SHP77 (cell line): ENCODE data around the gene YIPF3.
"Not testable (repeated sequence)": the region's sequence is repeated elsewhere in the genome, so short reads cannot be mapped to it uniquely, and the experiment has no call there.

Experiments used
- DNase-seq, 2 experiments: peaks; one replicate each; lab custom pipeline; 2025; lab: John Stamatoyannopoulos, UW

The YIPF3 gene

DNA sequence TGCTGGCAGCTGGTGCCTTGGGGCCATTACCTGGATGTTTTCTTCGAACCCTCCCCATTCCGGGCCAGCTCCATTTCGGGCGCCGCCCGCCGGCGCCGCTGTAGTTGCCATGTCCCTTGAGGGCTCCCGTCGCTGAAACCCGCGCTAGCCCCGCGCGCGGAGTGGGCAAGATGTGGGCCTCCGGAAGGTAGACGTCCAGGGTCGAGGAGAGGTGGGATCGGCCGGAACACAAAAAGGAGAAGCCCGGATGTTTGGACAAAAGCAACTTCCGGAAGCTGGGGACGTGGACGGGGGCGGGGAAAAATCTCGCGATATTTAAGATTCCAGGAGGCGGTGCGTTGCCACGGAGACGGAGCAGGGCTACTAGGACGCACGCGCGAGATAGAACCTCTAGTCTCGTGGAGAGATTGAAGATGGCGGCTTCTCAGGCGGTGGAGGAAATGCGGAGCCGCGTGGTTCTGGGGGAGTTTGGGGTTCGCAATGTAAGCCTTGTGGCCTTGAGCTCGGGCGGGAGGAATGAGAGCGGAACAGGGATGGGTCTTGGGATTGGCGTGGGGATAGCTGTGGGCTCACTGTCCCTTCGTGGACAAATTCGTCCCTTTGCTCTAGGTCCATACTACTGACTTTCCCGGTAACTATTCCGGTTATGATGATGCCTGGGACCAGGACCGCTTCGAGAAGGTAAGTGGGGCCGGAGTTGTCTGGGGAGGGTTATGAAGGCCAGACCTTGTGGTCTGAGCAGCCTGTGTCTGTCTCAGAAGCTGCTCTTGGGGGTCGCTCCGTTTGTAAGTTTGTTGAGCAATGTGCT is at the start of gene YIPF3, which contains the start of gene POLR1C:
Gene YIPF3 (minus strand): TSS at position 230 of the 808 bp plus-strand sequence. CDS start 119 bp downstream, at position 111.
Gene POLR1C (plus strand): TSS at position 393 of the 808 bp plus-strand sequence. CDS start 21 bp downstream, at position 414.
- DNase-seq: peak; percentile 96 to 97

DNA sequence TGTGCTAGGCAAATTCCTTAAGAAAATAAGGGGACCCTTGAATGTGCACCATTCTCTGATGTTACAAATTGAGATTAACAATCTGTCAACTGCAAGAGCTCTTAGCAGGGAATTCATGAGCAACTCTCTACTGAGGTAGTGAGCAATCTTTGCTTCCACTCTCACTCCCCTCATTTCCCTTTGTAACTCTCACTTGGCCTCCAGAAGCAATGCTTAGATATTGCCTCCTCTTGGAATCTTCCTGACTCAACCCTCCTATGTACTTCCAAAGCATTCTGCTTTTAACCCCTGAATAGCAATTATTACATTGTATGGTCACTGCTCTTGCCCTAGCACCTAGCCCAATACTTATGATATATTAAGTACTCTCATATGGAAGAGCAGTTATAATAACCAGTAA is 42.6 kb upstream of the YIPF3 start:
- no peak for DNase-seq

DNA sequence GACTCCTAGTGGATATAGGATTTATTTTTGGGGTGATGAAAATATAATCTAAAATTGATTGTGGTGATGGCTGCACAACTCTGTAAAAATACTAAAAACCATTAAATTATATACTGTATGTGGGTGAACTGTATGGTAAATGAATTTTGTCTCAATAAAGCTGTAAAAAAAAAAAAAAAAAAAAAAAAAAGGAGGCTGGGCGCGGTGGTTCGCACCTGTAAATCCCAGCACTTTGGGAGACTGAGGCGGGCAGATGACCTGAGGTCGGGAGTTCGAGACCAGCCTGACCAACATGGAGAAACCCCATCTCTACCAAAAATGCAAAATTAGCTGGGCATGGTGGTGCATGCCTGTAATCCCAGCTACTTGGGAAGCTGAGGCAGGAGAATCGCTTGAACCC is 40.9 kb upstream of the YIPF3 start:
- DNase-seq: not testable (repeated sequence)

DNA sequence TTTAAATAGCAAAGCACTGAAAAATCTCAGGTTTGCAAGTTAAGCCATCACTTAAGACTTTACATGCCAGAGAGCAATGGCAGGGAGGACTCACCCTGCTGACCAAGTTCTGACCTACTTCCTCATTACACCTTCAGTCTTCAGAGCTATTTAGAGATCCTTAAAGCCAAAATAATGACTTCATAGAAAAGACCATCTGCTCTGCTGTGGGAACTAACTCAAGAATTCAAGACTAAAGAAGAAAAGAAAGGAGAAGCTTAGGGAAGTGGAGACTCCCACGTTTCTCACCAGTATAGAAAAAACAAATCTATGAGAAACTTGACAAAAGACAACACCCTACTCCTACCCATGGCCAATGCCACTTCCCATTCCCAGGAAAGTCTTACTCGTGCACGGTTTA is 30.5 kb upstream of the YIPF3 start:
- DNase-seq: no peak

DNA sequence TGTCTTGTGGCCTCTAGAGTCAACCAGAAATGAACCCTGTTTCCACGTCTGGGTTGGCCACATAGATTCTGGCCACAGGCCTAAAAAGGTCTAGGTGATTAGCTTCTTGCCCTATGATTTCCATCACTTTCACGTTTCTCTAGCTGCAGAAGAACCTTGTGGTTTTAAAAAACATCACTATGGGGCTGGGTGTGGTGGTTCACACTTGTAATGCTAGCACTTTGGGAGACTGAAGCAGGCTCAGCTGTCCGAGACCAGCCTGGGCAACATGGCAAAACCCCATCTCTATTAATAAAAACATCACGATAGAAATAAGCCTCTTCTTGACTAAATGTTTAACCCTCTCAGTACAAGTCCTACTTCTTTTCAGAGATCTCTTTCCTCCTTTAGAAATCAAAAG is 27.7 kb upstream of the YIPF3 start:
- no peak for DNase-seq

DNA sequence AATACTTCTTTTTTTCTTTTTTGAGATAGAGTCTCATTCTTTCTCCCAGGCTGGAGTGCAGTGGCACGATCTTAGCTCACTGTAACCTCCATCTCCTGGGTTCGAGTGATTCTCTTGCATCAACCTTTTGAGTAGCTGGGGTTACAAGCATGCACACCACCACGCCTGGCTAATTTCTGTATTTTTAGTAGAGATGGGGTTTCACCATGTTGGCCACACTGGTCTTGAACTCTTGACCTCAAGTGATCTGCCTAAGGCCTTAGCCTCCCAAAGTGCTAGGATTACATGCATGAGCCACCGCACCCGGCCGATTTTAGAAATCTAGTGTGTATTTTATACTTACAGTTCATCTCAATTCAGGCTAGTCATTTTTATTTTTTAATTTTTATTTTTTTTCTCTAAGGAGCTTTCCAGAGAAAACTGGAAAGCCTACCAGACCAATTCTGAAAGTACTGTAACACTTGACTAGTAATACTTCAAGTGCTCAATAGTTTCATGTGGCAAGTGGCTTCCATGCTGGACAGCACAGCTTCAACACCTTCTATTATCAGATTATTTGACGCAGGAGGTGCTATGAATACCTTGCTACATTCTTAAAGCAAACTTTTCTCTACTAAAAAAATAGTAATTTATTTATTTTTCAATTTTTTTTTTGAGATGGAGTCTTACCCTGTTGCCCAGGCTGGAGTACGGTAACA is 25.2 kb upstream of the YIPF3 start:
- DNase-seq: no peak

DNA sequence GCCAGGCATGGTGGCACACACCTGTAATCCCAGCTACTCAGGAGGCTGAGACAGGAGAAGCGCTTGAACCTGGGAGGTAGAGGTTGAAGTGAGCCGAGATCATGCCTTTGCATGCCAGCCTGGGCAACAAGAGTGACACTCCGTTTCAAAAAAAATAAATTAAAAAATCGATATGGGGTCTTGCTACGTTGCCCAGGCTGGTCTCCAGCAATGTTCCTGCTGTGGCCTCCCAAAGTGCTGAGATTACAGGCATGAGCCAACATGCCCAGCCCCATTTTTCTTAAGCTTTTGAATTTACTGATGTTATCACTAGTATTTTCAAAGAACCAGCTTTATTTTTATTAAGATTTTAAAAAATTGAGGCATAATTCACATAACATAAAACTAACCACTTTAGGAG is 23.8 kb upstream of the YIPF3 start:
- no peak for DNase-seq

DNA sequence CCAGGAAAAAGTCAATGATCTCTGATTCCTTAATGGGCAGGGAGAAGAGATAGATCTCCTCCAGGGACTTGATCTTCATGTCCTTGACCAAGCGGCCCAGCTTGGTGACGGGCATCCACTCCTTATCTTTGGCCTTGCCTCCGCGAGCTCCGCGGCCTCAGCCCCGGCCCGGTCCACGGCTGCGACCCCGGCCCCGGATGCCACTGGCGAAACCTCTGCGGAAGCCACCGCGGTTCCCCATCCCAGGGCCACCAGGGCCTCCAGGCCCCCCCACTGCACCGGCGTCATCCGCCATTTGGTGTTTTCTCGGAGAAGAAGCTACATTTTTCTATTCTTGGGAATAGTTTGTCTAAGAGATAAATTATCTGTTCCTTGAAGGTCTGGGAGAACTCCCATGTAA is 22.7 kb upstream of the YIPF3 start:
- DNase-seq: not testable (repeated sequence)

DNA sequence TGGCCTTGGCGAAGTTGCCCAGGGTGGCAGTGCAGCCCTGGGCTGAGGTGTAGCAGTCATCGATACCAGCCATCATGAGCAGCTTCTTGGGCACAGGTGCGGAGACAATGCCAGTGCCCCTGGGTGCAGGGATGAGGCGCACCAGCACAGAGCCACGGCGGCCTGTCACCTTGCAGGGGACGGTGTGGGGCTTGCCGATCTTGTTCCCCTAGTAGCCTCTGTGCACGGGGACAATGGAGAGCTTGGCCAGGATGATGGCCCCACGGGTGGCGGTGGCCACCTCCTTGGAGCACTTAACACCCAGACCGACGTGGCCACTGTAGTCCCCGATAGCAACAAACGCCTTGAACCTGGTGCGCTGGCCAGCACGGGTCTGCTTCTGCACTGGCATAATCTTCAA is 22.3 kb upstream of the YIPF3 start:
- not testable (repeated sequence) for DNase-seq

DNA sequence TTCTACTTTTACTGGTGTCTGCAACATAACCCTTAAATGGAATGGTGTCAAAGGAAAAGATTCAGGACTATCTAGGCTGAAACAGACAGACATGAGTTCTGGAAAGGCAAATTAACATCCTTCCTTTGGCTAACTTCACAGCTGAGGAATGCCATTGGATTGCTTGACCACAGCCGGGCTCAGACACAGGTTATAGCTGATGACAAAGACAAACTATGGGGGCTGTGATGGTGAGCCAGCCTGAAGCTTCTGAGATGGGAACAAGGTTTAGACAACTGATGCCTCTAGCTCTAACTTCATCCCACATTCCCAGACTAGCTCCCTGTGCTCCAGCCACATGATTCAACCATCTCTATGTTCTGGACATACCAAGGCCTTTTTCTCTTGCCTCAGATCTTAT is 15.5 kb upstream of the YIPF3 start:
- DNase-seq: no peak

DNA sequence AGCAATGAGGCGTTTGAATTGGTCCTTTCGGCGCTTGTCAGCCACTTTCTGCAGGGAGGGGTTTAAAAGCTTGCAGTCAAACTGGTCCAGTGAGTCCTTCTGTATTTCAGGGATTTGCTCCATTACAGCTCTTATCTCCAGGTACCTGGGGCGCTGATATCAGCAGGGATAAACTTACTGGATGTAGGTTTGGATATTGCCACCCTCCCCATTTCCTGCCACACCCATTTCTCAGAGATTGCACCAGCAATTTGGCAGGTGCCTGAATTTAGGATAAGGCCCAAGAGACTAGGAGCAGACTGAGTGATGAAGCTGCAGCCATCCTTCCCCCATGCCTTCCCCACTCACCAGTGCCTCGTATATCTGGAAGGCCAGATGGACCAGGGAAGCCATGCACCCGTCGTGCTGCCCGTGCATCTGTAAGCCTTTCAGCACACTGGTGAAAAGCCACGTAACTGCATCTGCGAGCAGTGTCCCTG is 7.8 kb upstream of the YIPF3 start:
- no peak for DNase-seq

DNA sequence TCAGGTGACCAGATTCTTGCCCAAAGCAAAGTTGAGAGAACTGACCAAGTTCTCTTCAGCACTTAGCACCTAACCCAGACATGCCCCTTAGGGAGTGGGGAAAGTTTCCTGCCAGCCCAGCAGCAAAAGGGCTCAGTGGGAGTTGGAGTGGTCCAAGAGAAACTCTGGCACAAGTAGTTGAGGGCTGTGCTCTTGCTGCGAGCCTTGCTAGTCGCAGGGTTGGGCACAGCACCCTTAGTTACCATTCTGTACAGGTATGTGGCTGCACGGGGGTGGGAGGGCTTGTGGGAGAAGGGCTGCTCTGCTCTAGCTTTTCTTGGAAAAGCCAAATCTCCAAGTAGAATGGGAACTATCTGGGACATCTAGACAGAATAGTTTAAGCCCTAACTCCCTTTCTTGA is 6.6 kb upstream of the YIPF3 start:
- DNase-seq: no peak

DNA sequence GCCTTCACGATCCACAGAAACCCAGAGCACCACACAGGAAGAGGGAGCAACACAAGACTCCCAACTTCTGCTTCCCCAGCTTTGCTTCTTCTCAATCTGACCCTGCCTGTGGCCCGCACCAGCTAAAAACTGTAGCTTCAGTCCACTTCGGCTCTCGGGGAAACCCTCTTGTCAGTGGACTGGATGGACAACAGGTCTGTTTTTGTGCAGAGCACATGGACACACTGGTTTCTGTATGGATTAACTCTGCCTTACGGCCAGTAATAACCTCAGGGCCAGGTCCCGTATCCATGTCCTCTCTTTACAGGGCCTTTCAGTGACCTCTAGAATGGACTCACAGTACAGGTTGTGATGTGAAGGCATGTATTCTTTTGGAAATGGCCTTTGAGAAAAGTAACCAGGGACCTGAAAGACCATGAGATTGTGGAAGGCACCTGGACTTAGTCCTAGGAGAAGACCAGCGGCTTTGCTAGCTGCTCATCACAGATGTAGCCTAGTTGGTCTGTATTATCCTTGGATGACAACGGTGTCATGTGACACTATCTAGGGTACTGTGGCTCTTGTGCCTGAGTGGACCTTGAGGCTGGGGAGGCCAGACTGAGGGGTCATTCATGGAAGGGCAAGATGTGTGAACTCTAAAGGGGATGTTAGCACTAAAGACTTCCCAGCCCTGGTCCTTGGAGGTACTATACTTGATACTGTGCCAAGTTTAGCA is 6.0 kb upstream of the YIPF3 start:
- DNase-seq: no peak

DNA sequence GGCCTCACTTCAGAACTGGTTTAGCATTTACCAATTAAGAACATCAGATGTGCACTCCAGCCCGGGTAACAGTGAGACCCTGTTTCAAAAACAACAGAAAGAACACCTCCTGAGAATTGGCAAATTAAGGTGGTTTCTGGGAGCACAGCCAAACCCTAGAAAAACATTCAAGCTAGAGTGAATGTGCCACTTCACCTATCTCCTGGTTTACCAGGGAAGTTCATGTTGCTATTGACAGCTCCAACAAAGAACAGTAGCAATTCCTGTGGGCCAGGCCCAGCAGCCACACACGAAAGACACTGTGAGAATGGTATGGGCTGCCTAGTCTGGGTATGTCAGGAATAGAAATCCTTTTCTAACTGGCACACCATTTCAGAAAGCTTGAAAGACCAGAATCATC is 5.1 kb upstream of the YIPF3 start:
- no peak for DNase-seq

DNA sequence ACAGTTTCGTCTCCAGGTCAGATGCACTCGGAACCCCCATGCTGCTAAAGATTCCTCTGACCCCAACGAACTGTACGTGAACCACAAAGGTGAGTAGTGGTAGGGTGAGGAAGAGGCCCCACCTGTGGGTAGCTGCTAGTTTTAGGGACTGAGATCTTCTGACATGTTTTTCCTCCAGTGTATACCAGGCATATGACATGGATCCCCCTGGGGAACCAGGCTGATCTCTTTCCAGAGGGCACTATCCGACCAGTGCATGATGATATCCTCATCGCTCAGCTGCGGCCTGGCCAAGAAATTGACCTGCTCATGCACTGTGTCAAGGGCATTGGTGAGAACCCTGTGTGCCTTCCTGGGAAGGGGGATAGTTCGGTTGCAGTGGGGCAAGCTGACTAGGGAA is 3.4 kb upstream of the YIPF3 start:
- no peak for DNase-seq

DNA sequence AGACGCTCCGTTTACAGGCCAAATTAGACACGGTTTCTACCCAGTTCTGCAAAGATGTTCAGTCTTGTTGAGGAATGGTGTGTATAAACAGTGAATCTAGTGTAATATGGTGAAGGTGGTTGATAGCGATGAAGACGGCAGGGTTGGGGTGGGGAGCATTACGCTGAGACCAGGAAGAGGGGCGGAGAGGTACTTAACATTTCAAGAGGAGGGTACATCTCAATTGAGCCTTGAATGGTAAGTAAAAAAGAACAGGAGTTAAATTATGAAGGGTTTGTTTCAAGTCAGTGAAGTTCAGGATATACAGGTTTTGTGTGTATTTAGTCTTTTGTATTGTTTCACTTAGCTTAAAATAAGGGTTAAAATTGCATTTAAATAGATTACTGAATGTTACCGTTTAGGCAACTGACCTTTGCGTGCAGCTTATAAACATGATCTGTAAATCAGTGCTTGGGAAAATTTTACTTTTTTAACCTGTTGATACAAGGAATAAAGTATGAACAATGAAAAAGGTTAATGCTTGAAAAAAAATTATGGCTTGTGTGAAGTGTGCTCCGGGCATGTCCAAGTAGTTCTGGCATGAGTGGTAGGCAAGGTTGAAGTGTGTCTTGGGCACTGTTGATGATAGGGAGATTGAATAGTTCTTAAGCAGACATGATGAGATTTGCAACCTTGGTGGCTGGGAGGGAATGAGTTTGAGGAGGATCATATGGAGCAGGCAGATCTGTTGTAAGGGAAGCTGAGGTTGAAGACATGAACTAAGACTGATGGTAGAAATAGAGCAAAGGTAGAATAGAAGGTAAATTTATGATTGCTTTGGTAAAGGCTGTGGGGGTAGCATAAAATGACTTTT is 1.0 kb upstream of the YIPF3 start:
- DNase-seq: no peak

DNA sequence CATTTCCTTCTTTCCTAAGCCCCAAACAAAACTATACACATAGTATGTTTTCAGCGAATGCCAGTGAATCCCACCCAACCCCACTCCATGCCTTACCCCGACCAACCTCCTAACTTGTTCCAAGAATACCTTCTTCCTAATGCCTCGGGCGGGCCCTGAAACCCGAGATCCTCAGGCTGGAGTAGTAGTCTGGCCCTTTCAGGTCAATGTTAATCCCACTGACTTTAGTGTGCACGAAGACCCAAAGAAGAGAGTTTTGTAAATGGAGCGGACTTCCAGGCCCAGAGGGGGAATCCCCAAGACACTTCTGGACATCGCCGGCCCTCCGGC is 394 bp downstream of the YIPF3 start:
- DNase-seq: no peak

DNA sequence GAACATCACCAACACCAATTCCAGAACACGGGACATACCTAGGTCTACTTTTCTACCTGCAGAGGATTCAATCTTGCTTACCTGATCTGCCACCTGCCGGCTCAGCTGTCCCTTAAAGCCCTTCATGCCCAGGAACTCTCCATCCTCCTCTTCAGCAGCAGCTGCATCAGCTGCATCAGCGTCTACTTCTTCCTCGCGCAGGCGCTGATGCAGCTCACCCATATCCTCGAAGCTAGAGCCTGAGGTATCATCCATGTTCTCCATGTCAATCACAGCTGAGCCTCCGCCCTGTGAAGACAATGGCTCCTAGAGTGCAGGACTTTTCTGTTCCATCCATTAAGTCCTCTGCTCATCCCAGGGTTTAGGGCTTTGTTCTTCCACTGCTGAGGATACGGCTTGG is 918 bp downstream of the YIPF3 start:
- no peak for DNase-seq

DNA sequence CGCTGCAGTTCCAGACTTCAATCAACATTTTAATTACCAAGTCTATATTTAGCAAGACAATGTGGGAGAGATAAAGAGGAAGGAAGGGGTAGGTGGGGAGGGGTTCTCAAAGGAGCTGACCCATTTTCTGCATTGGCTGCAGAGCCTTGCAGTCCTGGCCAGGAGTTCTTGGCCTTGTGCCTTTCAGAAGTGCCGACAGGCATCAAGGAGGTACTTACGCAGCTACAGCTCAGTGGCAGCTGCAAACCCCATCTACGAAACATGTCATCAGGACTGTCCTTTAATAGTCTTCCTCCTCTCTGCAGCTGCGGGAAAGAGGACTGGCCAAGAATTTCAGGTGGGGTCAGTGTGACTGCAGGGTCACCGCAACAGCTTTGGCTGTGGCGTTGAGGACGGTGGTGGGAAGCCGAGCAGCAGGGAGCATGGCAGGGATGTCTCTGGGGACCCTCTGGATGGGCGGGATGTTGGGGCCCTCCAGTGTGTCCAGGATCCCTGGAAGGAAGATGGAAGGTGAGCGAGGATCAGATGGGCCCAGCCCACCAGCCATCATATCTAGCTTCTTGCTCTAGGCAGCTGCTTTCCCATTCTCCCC is 4.8 kb downstream of the YIPF3 start:
- no peak for DNase-seq

DNA sequence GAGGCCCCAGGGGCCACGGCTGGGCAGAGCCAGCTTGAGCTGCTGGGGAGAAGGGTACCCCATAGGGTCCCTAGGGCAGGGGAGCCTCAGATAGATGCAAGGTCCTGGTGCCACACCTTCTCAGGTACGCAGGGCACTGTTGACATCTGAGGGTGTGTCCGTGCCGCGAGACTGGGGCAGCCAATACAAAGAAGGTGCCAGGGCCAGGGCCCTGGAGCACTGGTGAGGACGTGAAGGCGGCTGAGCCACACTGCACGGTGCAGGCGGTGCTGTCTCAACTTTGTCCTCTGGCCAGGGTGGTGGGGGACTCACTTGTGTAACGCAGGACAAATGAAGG is 5.9 kb downstream of the YIPF3 start:
- no peak for DNase-seq

DNA sequence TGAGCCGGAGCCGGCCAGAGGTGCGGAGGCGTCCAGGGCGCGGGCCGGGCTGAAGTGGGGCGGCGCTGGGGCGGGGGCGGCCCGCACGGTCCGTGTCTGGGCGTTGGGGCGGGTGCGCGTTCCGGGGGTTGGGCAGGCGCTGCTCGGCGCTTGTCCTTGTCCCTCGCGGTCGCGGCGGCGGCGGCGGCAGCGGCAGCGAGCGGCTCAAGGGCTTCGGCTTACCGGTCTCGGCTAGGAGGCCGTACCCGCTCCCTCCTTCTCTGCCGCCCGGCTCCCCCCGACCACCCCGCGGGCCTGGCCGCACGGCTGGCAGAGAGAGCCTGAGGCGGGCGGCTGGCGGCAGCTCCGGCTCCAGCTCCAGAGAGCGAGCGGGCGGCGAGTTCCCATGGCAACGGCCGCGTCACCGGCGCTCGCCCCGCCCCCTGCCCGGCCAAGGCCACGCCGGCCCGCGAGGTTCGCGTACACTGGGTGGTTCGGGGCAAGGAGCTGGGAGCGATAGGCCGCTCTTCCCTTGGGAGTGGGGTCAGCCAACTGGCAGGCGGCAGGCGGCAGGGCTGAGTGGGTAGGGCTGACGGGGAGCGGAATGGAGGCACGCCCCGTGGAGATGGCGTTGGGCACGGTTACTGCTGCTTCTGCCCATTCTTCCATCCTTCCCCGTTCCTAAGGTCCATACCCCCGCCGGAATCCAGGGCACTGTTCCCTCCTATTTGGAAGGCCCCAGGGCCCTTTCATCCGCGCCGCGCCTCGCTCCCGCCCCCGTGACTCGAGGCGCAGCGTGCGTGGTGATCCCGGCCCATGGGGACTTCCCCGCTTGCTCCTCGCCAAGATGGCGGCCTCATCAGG is 6.5 kb downstream of the YIPF3 start, which contains the start of gene LRRC73:
Gene LRRC73 (minus strand): TSS at position 363 of the 843 bp plus-strand sequence. CDS start 561 bp downstream, outside the sequence.
- DNase-seq: peak; percentile 51 to 79
